WTC11 (cell line): Measurements from ENCODE around the gene PGAP3. TPM values are rescaled to one million over a fixed set of nuclear protein-coding genes. Genes with fewer than 3 reads are reported as not detected.

Source experiments
- ATAC-seq: fragments of 200-7000 bp; cut with Tn5 transposase; 2 replicates; pipeline ENCODE4 v1.10.0; 2021; ENCODE audit warnings: mild to moderate bottlenecking, moderate library complexity
- CTCF ChIA-PET: fragments of 300-600 bp; sonication (Branson Sonifier 250); formaldehyde crosslinking; loops from one replicate; lab custom pipeline; 2021; ENCODE audit warnings: antibody characterized with exemption; lab: Charles Lee
- POLR2A ChIA-PET: fragments of 350-600 bp; sonication (Branson Sonifier 250); formaldehyde crosslinking; loops from one replicate; lab custom pipeline; 2021; ENCODE audit warnings: antibody characterized with exemption; lab: Charles Lee
- DNase-seq: peaks from one replicate; pipeline ENCODE4 v3.0.0; 2021; ENCODE audit warnings: low spot score
- H3K27ac Mint-ChIP-seq: 2 replicates; pipeline ENCODE4 v1.8.0; 2021; ENCODE audit warnings: mixed read lengths
- H3K27me3 Mint-ChIP-seq: 2 replicates; pipeline ENCODE4 v1.8.0; 2021; ENCODE audit warnings: low read depth, mild to moderate bottlenecking, moderate library complexity, mixed read lengths
- H3K36me3 Mint-ChIP-seq: 2 replicates; pipeline ENCODE4 v1.8.0; 2021; ENCODE audit warnings: mixed read lengths
- H3K4me1 Mint-ChIP-seq: 2 replicates; pipeline ENCODE4 v1.8.0; 2022; ENCODE audit warnings: mixed read lengths
- H3K4me3 Mint-ChIP-seq: 2 replicates; pipeline ENCODE4 v1.8.0; 2021; ENCODE audit warnings: mild to moderate bottlenecking, moderate library complexity, mixed read lengths
- H3K9me3 Mint-ChIP-seq: 2 replicates; pipeline ENCODE4 v1.8.0; 2021; ENCODE audit warnings: mixed read lengths
- ETV6 ChIP-seq: sonication (generic); formaldehyde crosslinking; IDR thresholded peaks from 2 replicates; pipeline ENCODE4 v1.8.1; 2022; ENCODE audit warnings: mild to moderate bottlenecking, missing genetic modification reagents
- GTF2I ChIP-seq: fragments of 250-450 bp; sonication (Bioruptor Pico); conservative IDR thresholded peaks from 2 replicates; pipeline ENCODE4 v1.4.0; 2021; ENCODE audit warnings: mild to moderate bottlenecking
- NFYB ChIP-seq: sonication (generic); formaldehyde crosslinking; conservative IDR thresholded peaks from 2 replicates; pipeline ENCODE4 v1.8.0; 2022; ENCODE audit warnings: low read depth, missing genetic modification reagents
- NR1H2 ChIP-seq: sonication (generic); formaldehyde crosslinking; IDR thresholded peaks from 2 replicates; pipeline ENCODE4 v1.9.0; 2021; ENCODE audit warnings: mild to moderate bottlenecking, moderate library complexity, missing genetic modification reagents
- NR2C2 ChIP-seq: sonication (generic); formaldehyde crosslinking; IDR thresholded peaks from 2 replicates; pipeline ENCODE4 v1.8.0; 2022; ENCODE audit warnings: mild to moderate bottlenecking, missing genetic modification reagents
- SP1 ChIP-seq: sonication (generic); formaldehyde crosslinking; conservative IDR thresholded peaks from 2 replicates; pipeline ENCODE4 v1.8.1; 2022; ENCODE audit warnings: missing genetic modification reagents
- ZNF396 ChIP-seq: fragments of 250-450 bp; sonication (Bioruptor Pico); IDR thresholded peaks from 2 replicates; pipeline ENCODE4 v1.8.0; 2021; ENCODE audit warnings: mild to moderate bottlenecking, moderate library complexity, borderline replicate concordance
- ZNF423 ChIP-seq: fragments of 250-450 bp; sonication (Bioruptor Pico); IDR thresholded peaks from 2 replicates; pipeline ENCODE4 v2.1.2; 2022; ENCODE audit warnings: mild to moderate bottlenecking, moderate library complexity
- total RNA-seq: library from RNA; stranded (reverse); gene quantifications from 3 replicates; pipeline ENCODE4 v1.2.3, GENCODE V29; 2021
- TF ChIP-seq, protein P1 (sequence below): fragments of 250-450 bp; sonication (Bioruptor Pico); IDR thresholded peaks from 2 replicates; pipeline ENCODE4 v1.8.0; 2021; ENCODE audit warnings: mild to moderate bottlenecking
- TF ChIP-seq, protein P2 (sequence below): sonication (generic); formaldehyde crosslinking; IDR thresholded peaks from 2 replicates; pipeline ENCODE4 v1.8.0; 2023; ENCODE audit warnings: missing genetic modification reagents
- TF ChIP-seq, protein P3 (sequence below): fragments of 250-450 bp; sonication (Bioruptor Pico); IDR thresholded peaks from 2 replicates; pipeline ENCODE4 v1.9.0; 2021; ENCODE audit warnings: mild to moderate bottlenecking
- TF ChIP-seq, protein P4 (sequence below): sonication (generic); formaldehyde crosslinking; IDR thresholded peaks from 2 replicates; pipeline ENCODE4 v1.8.1; 2022; ENCODE audit warnings: mild to moderate bottlenecking, missing genetic modification reagents, moderate library complexity, borderline replicate concordance
- TF ChIP-seq, protein P5 (sequence below): fragments of 250-450 bp; sonication (Bioruptor Pico); IDR thresholded peaks from 2 replicates; pipeline ENCODE4 v1.9.0; 2021; ENCODE audit warnings: mild to moderate bottlenecking, borderline replicate concordance
- TF ChIP-seq, protein P6 (sequence below): sonication (generic); formaldehyde crosslinking; IDR thresholded peaks from 2 replicates; pipeline ENCODE4 v1.8.0; 2022; ENCODE audit warnings: mild to moderate bottlenecking, missing genetic modification reagents
- TF ChIP-seq, protein P7 (sequence below): sonication (generic); formaldehyde crosslinking; IDR thresholded peaks from 2 replicates; pipeline ENCODE4 v1.8.1; 2022; ENCODE audit warnings: low read depth, mild to moderate bottlenecking, moderate library complexity, missing genetic modification reagents, borderline replicate concordance

The PGAP3 gene
- total RNA-seq, 1 experiment from 2014 or later, result 24.9 TPM

DNA sequence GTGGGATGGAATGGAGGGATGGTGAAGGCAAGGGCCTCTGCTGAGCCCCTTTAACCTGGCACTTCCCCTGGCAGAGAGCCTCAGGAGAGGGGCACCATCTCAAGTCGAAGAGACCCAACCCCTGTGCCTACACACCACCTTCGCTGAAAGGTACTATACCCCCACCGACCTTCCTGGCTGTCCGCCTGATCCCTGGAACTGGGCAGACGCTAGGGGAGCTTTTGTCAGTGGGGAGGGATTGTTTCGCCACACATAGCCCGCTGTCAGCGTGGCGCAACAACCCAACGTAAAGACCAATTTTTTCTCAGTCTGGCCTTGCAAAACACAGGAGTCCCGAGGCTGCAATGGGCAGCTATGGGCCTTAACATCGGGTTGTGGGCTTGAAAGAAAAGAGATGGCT lies 58.0 kb downstream of the PGAP3 start:
- no peak for ATAC-seq
- H3K4me1 Mint-ChIP-seq, result peaks cover 82% of the 10 kb centered on the region
- DNase-seq, result no peak
- POLR2A ChIA-PET, result interaction anchor here (1.0 kb wide), 1 partner anchor 15 kb away, joined by 3 read pairs; no protein-coding TSS in a partner anchor
- TF ChIP-seq NFYB (CRISPR knock-in tag), result no peak
- TF ChIP-seq, protein P1, sequence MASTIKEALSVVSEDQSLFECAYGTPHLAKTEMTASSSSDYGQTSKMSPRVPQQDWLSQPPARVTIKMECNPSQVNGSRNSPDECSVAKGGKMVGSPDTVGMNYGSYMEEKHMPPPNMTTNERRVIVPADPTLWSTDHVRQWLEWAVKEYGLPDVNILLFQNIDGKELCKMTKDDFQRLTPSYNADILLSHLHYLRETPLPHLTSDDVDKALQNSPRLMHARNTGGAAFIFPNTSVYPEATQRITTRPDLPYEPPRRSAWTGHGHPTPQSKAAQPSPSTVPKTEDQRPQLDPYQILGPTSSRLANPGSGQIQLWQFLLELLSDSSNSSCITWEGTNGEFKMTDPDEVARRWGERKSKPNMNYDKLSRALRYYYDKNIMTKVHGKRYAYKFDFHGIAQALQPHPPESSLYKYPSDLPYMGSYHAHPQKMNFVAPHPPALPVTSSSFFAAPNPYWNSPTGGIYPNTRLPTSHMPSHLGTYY (CRISPR knock-in tag), result no peak
- TF ChIP-seq ZNF396 (CRISPR knock-in tag), result no peak
- TF ChIP-seq, protein P2, sequence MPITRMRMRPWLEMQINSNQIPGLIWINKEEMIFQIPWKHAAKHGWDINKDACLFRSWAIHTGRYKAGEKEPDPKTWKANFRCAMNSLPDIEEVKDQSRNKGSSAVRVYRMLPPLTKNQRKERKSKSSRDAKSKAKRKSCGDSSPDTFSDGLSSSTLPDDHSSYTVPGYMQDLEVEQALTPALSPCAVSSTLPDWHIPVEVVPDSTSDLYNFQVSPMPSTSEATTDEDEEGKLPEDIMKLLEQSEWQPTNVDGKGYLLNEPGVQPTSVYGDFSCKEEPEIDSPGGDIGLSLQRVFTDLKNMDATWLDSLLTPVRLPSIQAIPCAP (CRISPR knock-in tag), result no peak
- TF ChIP-seq NR1H2 (CRISPR knock-in tag), result no peak
- TF ChIP-seq, protein P3, sequence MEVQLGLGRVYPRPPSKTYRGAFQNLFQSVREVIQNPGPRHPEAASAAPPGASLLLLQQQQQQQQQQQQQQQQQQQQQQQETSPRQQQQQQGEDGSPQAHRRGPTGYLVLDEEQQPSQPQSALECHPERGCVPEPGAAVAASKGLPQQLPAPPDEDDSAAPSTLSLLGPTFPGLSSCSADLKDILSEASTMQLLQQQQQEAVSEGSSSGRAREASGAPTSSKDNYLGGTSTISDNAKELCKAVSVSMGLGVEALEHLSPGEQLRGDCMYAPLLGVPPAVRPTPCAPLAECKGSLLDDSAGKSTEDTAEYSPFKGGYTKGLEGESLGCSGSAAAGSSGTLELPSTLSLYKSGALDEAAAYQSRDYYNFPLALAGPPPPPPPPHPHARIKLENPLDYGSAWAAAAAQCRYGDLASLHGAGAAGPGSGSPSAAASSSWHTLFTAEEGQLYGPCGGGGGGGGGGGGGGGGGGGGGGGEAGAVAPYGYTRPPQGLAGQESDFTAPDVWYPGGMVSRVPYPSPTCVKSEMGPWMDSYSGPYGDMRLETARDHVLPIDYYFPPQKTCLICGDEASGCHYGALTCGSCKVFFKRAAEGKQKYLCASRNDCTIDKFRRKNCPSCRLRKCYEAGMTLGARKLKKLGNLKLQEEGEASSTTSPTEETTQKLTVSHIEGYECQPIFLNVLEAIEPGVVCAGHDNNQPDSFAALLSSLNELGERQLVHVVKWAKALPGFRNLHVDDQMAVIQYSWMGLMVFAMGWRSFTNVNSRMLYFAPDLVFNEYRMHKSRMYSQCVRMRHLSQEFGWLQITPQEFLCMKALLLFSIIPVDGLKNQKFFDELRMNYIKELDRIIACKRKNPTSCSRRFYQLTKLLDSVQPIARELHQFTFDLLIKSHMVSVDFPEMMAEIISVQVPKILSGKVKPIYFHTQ (CRISPR knock-in tag), result no peak
- TF ChIP-seq, protein P4, sequence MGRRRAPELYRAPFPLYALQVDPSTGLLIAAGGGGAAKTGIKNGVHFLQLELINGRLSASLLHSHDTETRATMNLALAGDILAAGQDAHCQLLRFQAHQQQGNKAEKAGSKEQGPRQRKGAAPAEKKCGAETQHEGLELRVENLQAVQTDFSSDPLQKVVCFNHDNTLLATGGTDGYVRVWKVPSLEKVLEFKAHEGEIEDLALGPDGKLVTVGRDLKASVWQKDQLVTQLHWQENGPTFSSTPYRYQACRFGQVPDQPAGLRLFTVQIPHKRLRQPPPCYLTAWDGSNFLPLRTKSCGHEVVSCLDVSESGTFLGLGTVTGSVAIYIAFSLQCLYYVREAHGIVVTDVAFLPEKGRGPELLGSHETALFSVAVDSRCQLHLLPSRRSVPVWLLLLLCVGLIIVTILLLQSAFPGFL, result no peak
- TF ChIP-seq ZNF423, result no peak
- TF ChIP-seq, protein P5, sequence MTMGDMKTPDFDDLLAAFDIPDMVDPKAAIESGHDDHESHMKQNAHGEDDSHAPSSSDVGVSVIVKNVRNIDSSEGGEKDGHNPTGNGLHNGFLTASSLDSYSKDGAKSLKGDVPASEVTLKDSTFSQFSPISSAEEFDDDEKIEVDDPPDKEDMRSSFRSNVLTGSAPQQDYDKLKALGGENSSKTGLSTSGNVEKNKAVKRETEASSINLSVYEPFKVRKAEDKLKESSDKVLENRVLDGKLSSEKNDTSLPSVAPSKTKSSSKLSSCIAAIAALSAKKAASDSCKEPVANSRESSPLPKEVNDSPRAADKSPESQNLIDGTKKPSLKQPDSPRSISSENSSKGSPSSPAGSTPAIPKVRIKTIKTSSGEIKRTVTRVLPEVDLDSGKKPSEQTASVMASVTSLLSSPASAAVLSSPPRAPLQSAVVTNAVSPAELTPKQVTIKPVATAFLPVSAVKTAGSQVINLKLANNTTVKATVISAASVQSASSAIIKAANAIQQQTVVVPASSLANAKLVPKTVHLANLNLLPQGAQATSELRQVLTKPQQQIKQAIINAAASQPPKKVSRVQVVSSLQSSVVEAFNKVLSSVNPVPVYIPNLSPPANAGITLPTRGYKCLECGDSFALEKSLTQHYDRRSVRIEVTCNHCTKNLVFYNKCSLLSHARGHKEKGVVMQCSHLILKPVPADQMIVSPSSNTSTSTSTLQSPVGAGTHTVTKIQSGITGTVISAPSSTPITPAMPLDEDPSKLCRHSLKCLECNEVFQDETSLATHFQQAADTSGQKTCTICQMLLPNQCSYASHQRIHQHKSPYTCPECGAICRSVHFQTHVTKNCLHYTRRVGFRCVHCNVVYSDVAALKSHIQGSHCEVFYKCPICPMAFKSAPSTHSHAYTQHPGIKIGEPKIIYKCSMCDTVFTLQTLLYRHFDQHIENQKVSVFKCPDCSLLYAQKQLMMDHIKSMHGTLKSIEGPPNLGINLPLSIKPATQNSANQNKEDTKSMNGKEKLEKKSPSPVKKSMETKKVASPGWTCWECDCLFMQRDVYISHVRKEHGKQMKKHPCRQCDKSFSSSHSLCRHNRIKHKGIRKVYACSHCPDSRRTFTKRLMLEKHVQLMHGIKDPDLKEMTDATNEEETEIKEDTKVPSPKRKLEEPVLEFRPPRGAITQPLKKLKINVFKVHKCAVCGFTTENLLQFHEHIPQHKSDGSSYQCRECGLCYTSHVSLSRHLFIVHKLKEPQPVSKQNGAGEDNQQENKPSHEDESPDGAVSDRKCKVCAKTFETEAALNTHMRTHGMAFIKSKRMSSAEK (CRISPR knock-in tag), result no peak
- TF ChIP-seq NR2C2 (CRISPR knock-in tag), result no peak
- TF ChIP-seq, protein P6, sequence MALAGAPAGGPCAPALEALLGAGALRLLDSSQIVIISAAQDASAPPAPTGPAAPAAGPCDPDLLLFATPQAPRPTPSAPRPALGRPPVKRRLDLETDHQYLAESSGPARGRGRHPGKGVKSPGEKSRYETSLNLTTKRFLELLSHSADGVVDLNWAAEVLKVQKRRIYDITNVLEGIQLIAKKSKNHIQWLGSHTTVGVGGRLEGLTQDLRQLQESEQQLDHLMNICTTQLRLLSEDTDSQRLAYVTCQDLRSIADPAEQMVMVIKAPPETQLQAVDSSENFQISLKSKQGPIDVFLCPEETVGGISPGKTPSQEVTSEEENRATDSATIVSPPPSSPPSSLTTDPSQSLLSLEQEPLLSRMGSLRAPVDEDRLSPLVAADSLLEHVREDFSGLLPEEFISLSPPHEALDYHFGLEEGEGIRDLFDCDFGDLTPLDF (CRISPR knock-in tag), result no peak
- TF ChIP-seq SP1 (CRISPR knock-in tag), result no peak
- no peak for TF ChIP-seq GTF2I (CRISPR knock-in tag)
- TF ChIP-seq ETV6 (CRISPR knock-in tag), result no peak
- TF ChIP-seq, protein P7, sequence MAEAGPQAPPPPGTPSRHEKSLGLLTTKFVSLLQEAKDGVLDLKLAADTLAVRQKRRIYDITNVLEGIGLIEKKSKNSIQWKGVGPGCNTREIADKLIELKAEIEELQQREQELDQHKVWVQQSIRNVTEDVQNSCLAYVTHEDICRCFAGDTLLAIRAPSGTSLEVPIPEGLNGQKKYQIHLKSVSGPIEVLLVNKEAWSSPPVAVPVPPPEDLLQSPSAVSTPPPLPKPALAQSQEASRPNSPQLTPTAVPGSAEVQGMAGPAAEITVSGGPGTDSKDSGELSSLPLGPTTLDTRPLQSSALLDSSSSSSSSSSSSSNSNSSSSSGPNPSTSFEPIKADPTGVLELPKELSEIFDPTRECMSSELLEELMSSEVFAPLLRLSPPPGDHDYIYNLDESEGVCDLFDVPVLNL, result no peak
- TF ChIP-seq, all 79 proteins: peak for 0
- CTCF ChIA-PET, result interaction anchor here (6.5 to 23.6 kb wide), 3 partner anchors 8 to 38 kb away, joined by 252 to 876 read pairs (median 851); partner anchors contain the start of genes PNMT, PPP1R1B and TCAP
- H3K9me3 Mint-ChIP-seq, result no peaks in the 10 kb centered on the region
- no peaks in the 10 kb centered on the region for H3K36me3 Mint-ChIP-seq
- H3K27ac Mint-ChIP-seq, result no peak overlapping the region
- H3K4me3 Mint-ChIP-seq, result no peak overlapping the region
- H3K27me3 Mint-ChIP-seq, result peaks cover 33% of the 10 kb centered on the region
